Endothelial cell of umbilical vein (primary cell): ENCODE results near the gene IFT88. TPM values are rescaled to one million over a fixed set of nuclear protein-coding genes. Genes with fewer than 3 reads are reported as not detected.

Experiments used
- BruUV-seq: library from RNA; stranded (reverse); fragments of 400-500 nt; replicated peaks from 2 replicates; lab custom pipeline; 2021; lab: Mats Ljungman, UMichigan
- CTCF ChIA-PET: fragments of 300-600, 350-600 bp; sonication (Branson Sonifier 250); formaldehyde crosslinking; loops from one replicate; lab custom pipeline; 2021; ENCODE audit warnings: antibody characterized with exemption, inconsistent platforms; lab: Charles Lee
- POLR2A ChIA-PET: fragments of 300-600, 350-600 bp; sonication (Branson Sonifier 250); formaldehyde crosslinking; loops from one replicate; lab custom pipeline; 2021; ENCODE audit warnings: antibody characterized with exemption, inconsistent platforms; lab: Charles Lee
- DNase-seq: peaks from one replicate; pipeline ENCODE4 v3.0.0-alpha.2; 2011; ENCODE audit warnings: low read depth, low spot score
- FAIRE-seq: peaks from 2 replicates; lab custom pipeline; 2011; peaks lifted over from hg19 to GRCh38; lab: Jason Lieb, UNC
- H2AFZ ChIP-seq: 2 replicates; pipeline ENCODE4 v1.6.0; 2012; ENCODE audit warnings: low read depth, low read length, control low read depth, inconsistent platforms
- H3K27ac ChIP-seq: 2 replicates; pipeline ENCODE4 v1.5.1; 2011; ENCODE audit warnings: low read depth, mild to moderate bottlenecking, control low read depth, low read length, moderate library complexity; ENCODE audit not compliant: insufficient read depth
- H3K27me3 ChIP-seq, 2 experiments: 2 replicates each; pipeline versions ENCODE4 v1.6.0 to v1.6.1; 2011; ENCODE audit warnings: low read length in 2 of 2, mixed read lengths in 1 of 2; ENCODE audit not compliant: control insufficient read depth in 2 of 2, insufficient read depth in 2 of 2
- H3K36me3 ChIP-seq, 2 experiments: 2 replicates in 1 of 2; 3 replicates in 1 of 2; pipeline ENCODE4 v1.5.1; 2011; ENCODE audit warnings: low read length in 2 of 2, mild to moderate bottlenecking in 1 of 2, moderate library complexity in 1 of 2; ENCODE audit not compliant: control insufficient read depth in 2 of 2, insufficient read depth in 2 of 2; ENCODE audit errors: extremely low read depth in 1 of 2
- H3K4me1 ChIP-seq: 3 replicates; pipeline ENCODE4 v1.5.1; 2011; ENCODE audit warnings: mild to moderate bottlenecking, low read length; ENCODE audit not compliant: control insufficient read depth, insufficient read depth; ENCODE audit errors: extremely low read depth
- H3K4me2 ChIP-seq: 2 replicates; pipeline ENCODE4 v1.6.1; 2011; ENCODE audit warnings: low read length, control low read depth, mixed read lengths; ENCODE audit not compliant: insufficient read depth
- H3K4me3 ChIP-seq, 3 experiments: fragments of 200-600 bp in 1 of 3; sonication (generic), shearing (Covaris generic) in 1 of 3; replicated peaks in 1 of 3; 2 replicates each; pipeline ENCODE4 v1.5.1; 2011 to 2016; ENCODE audit warnings: control low read depth in 3 of 3, low read length in 3 of 3, mild to moderate bottlenecking in 2 of 3, inconsistent platforms in 1 of 3, low read depth in 1 of 3, moderate library complexity in 1 of 3; ENCODE audit not compliant: insufficient read depth in 1 of 3
- H3K79me2 ChIP-seq: 2 replicates; pipeline ENCODE4 v1.6.0; 2012; ENCODE audit warnings: low read length, inconsistent platforms; ENCODE audit not compliant: control insufficient read depth, insufficient read depth
- H3K9ac ChIP-seq: replicated peaks from 2 replicates; pipeline ENCODE3; 2011; ENCODE audit warnings: low read length, control low read depth; ENCODE audit not compliant: insufficient read depth; ENCODE audit errors: extremely low read depth
- H3K9me1 ChIP-seq: replicated peaks from 3 replicates; pipeline ENCODE4 v1.6.0; 2011; ENCODE audit warnings: mild to moderate bottlenecking, low read length; ENCODE audit not compliant: control insufficient read depth, insufficient read depth; ENCODE audit errors: extremely low read depth
- H3K9me3 ChIP-seq: replicated peaks from 2 replicates; pipeline ENCODE4 v1.5.1; 2012; ENCODE audit warnings: low read length, inconsistent platforms; ENCODE audit not compliant: control insufficient read depth, insufficient read depth
- H4K20me1 ChIP-seq: replicated peaks from 2 replicates; pipeline ENCODE3; 2011; ENCODE audit warnings: mild to moderate bottlenecking, low read length; ENCODE audit not compliant: control insufficient read depth, insufficient read depth; ENCODE audit errors: extremely low read depth
- CTCF ChIP-seq, 2 donors: IDR thresholded peaks; 1 replicate in 1 of 2; 2 replicates in 1 of 2; pipeline ENCODE4 v1.5.1; 2011; ENCODE audit warnings: low read length in 2 of 2, mild to moderate bottlenecking in 2 of 2, moderate library complexity in 2 of 2, control low read depth in 1 of 2, inconsistent platforms in 1 of 2, low read depth in 1 of 2; ENCODE audit not compliant: insufficient read depth in 1 of 2; ENCODE audit errors: extremely low read depth in 1 of 2
- EZH2 ChIP-seq: IDR thresholded peaks from 2 replicates; pipeline ENCODE4 v1.6.1; 2012; ENCODE audit warnings: borderline replicate concordance, low read depth, mild to moderate bottlenecking, moderate library complexity, low read length, inconsistent platforms; ENCODE audit not compliant: severe bottlenecking
- FOS ChIP-seq: IDR thresholded peaks from 2 replicates; pipeline ENCODE4 v1.6.1; 2011; ENCODE audit warnings: mild to moderate bottlenecking, low read length, moderate library complexity, borderline replicate concordance; ENCODE audit not compliant: insufficient read depth
- GATA2 ChIP-seq: IDR thresholded peaks from 2 replicates; pipeline ENCODE4 v1.7.0; 2011; ENCODE audit warnings: low read depth, mild to moderate bottlenecking, moderate library complexity, mixed read lengths, low read length; ENCODE audit not compliant: insufficient read length, insufficient read depth
- JUN ChIP-seq: IDR thresholded peaks from 2 replicates; pipeline ENCODE4 v1.6.1; 2011; ENCODE audit warnings: borderline replicate concordance, low read depth; ENCODE audit not compliant: insufficient read length, insufficient read depth
- MAX ChIP-seq: IDR thresholded peaks from 2 replicates; pipeline ENCODE4 v1.6.1; 2011; ENCODE audit not compliant: insufficient read depth, insufficient read length
- MYC ChIP-seq: IDR thresholded peaks from one replicate; pipeline ENCODE4 v1.6.1; 2011; ENCODE audit warnings: mild to moderate bottlenecking, low read depth, low read length
- POLR2A ChIP-seq: IDR thresholded peaks from 2 replicates; pipeline ENCODE4 v1.6.1; 2012; ENCODE audit warnings: low read depth, mild to moderate bottlenecking, control low read depth, low read length
- POLR2AphosphoS5 ChIP-seq: IDR thresholded peaks from 2 replicates; pipeline ENCODE4 v1.6.1; 2012; ENCODE audit warnings: low read depth, mild to moderate bottlenecking, control low read depth, low read length, moderate library complexity; ENCODE audit not compliant: insufficient read depth
- dilution Hi-C: fragments of 300-500 bp; cut with MboI; formaldehyde crosslinking; loops from one replicate; pipeline ENCODE4 v1.15.0; 2019; ENCODE audit warnings: low sequenced_read_pairs; ENCODE audit not compliant: extremely low pct_ligation_motif_present
- intact Hi-C: fragments of 100-400 bp; cut with micrococcal nuclease; formaldehyde crosslinking; loops from one replicate; pipeline ENCODE4 v1.10.0; 2022
- polyA plus RNA-seq, 4 experiments: library from polyadenylated mRNA; depleted of rRNA in 3 of 4; stranded (reverse) in 3 of 4; unstranded in 1 of 4; fragments of >200 nt; gene quantifications; 2 replicates each; pipeline versions ENCODE4 v1.2.1 to v1.2.3, GENCODE V29; 2011 to 2012; ENCODE audit warnings: missing spikeins in 1 of 4
- total RNA-seq: library from RNA; stranded (reverse); gene quantifications from 2 replicates; pipeline ENCODE4 v1.2.3, GENCODE V29; 2021

The IFT88 gene
- total and polyA plus RNA-seq, 2 donors (not counting 3 experiments of a cell fraction or from before 2014, with no cell fraction given) = 2.4 to 9.1 TPM

GRCh38 chr13:20654156-20654555, 87.2 kb downstream of the IFT88 start:
- TF ChIP-seq GATA2 = no peak
- TF ChIP-seq FOS = peak; percentile 62
- TF ChIP-seq JUN = peak; percentile 79
- BruUV-seq = no TSS peak
- Histone ChIP-seq H3K27ac (peak overlapping the region; percentile 95), H3K9me1 (no peaks in the 10 kb centered on the region), H3K4me1 (peaks cover 21% of the 10 kb centered on the region), H3K4me3 (peak overlapping the region in 1 of 3 experiments; percentile 56), H4K20me1 (no peaks in the 10 kb centered on the region), H3K4me2 (peak overlapping the region; percentile 92), H2AFZ (peak overlapping the region; percentile 83), H3K9ac (peak overlapping the region; percentile 75), H3K36me3 (no peaks in the 10 kb centered on the region), H3K9me3 (no peaks in the 10 kb centered on the region), H3K27me3 (no peaks in the 10 kb centered on the region), H3K79me2 (no peaks in the 10 kb centered on the region)
- CTCF ChIA-PET = interaction anchor here (0.6 to 1.9 kb wide), 11 partner anchors 9 to 271 kb away, joined by 3 to 8 read pairs (median 3); partner anchors contain the start of genes IFT88 and IL17D
- POLR2A ChIA-PET = no interaction called here
- peak; percentile 81 for FAIRE-seq
- intact Hi-C loops = no loop called here
- dilution Hi-C loops = no loop called here
- peak; percentile 80 for DNase-seq

GRCh38 chr13:20658451-20659040, 91.6 kb downstream of the IFT88 start:
- no peak for FAIRE-seq
- Histone ChIP-seq H3K4me1 (peaks cover 15% of the 10 kb centered on the region), H3K9me1 (no peaks in the 10 kb centered on the region), H3K79me2 (no peaks in the 10 kb centered on the region), H4K20me1 (no peaks in the 10 kb centered on the region), H3K4me2 (no peak overlapping the region), H3K9me3 (no peaks in the 10 kb centered on the region), H3K9ac (no peak overlapping the region), H2AFZ (no peak overlapping the region), H3K27me3 (no peaks in the 10 kb centered on the region), H3K27ac (no peak overlapping the region), H3K36me3 (no peaks in the 10 kb centered on the region), H3K4me3 (no peak overlapping the region)
- no peak for DNase-seq
- ChIA-PET POLR2A (no interaction called here), CTCF (no interaction called here)
- BruUV-seq = no TSS peak
- TF ChIP-seq FOS (no peak), MYC (no peak), POLR2A (no peak), POLR2AphosphoS5 (no peak), EZH2 (no peak), MAX (no peak), CTCF (IDR thresholded peaks at IDR 0.05; ENCODE audit: extremely low read depth in 1 of 2, insufficient read depth in 1 of 2, low read depth in 1 of 2, low read length in 2 of 2) (no peak), GATA2 (no peak), JUN (no peak)
- intact Hi-C loops = no loop called here
- dilution Hi-C loops = no loop called here
